SJSA1 (cell line): ENCODE measurements around the gene KRTAP10-8. TPM values are rescaled to one million over a fixed set of nuclear protein-coding genes. Genes with fewer than 3 reads are reported as not detected.
"Not testable (repeated sequence)": the region's sequence is repeated elsewhere in the genome, so short reads cannot be mapped to it uniquely, and the experiment has no call there.

Source experiments
- DNase-seq, 2 experiments: peaks; one replicate each; pipeline ENCODE4 v3.0.0-alpha.2; 2015 to 2020; ENCODE audit warnings: low spot score in 2 of 2, low read depth in 1 of 2
- H3K27ac ChIP-seq: fragments of 250-450 bp; sonication (Bioruptor Pico); 2 replicates; pipeline ENCODE4 v1.5.1; 2020; ENCODE audit warnings: mild to moderate bottlenecking, moderate library complexity
- H3K27me3 ChIP-seq: fragments of 250-450 bp; sonication (Bioruptor Pico); replicated peaks from 2 replicates; pipeline ENCODE4 v1.5.1; 2020; ENCODE audit warnings: mild to moderate bottlenecking, moderate library complexity
- H3K36me3 ChIP-seq: fragments of 250-450 bp; sonication (Bioruptor Pico); 2 replicates; pipeline ENCODE4 v1.5.1; 2020; ENCODE audit warnings: mild to moderate bottlenecking
- H3K4me1 ChIP-seq: fragments of 250-450 bp; sonication (Bioruptor Pico); replicated peaks from 2 replicates; pipeline ENCODE4 v1.6.1; 2021; ENCODE audit warnings: mild to moderate bottlenecking
- H3K4me3 ChIP-seq: fragments of 250-450 bp; sonication (Bioruptor Pico); 2 replicates; pipeline ENCODE4 v1.5.1; 2020; ENCODE audit warnings: mild to moderate bottlenecking
- H3K9me3 ChIP-seq: fragments of 250-450 bp; sonication (Bioruptor Pico); replicated peaks from 2 replicates; pipeline ENCODE4 v1.5.1; 2020; ENCODE audit warnings: mild to moderate bottlenecking
- total RNA-seq: library from RNA; depleted of rRNA; stranded (reverse); fragments of >200 nt; shearing (Covaris generic); gene quantifications from 2 replicates; pipeline ENCODE4 v1.2.3, GENCODE V29; 2014

The KRTAP10-8 gene
- total RNA-seq, 1 experiment from 2014 or later: not detected

GRCh38 chr21:44626673-44627143 lies 14.8 kb downstream of the KRTAP10-8 start, which contains the start of gene KRTAP10-9:
TSS of gene KRTAP10-9 (plus strand) at chr21:44627093. CDS start at chr21:44627172, 79 bp downstream.
- H3K27me3 ChIP-seq: no peaks in the 10 kb centered on the region
- no peaks in the 10 kb centered on the region for H3K36me3 ChIP-seq
- peaks cover 10% of the 10 kb centered on the region for H3K9me3 ChIP-seq
- H3K27ac ChIP-seq: no peak within 1 kb of the TSS
- no peak for DNase-seq
- no peak within 1 kb of the TSS for H3K4me3 ChIP-seq
- no peaks in the 10 kb centered on the region for H3K4me1 ChIP-seq

DNA sequence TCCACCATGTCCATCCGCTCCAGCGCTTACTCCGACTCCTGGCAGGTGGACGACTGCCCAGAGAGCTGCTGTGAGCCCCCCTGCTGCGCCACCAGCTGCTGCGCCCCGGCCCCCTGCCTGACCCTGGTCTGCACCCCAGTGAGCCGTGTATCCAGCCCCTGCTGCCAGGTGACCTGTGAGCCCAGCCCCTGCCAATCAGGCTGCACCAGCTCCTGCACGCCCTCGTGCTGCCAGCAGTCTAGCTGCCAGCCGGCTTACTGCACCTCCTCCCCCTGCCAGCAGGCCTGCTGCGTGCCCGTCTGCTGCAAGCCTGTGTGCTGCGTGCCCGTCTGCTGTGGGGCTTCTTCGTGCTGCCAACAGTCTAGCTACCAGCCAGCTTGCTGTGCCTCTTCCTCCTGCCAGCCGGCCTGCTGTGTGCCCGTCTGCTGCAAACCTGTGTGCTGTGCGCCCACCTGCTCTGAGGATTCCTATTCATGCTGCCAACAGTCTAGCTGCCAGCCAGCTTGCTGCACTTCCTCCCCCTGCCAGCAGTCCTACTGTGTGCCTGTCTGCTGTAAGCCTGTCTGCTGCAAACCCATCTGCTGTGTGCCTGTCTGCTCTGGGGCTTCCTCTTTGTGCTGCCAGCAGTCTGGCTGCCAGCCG lies 15.4 kb downstream of the KRTAP10-8 start:
- not testable (repeated sequence) for DNase-seq, H3K27ac ChIP-seq, H3K4me3 ChIP-seq, H3K36me3 ChIP-seq, H3K4me1 ChIP-seq, H3K27me3 ChIP-seq
- H3K9me3 ChIP-seq: peaks cover 12% of the 10 kb centered on the region

DNA sequence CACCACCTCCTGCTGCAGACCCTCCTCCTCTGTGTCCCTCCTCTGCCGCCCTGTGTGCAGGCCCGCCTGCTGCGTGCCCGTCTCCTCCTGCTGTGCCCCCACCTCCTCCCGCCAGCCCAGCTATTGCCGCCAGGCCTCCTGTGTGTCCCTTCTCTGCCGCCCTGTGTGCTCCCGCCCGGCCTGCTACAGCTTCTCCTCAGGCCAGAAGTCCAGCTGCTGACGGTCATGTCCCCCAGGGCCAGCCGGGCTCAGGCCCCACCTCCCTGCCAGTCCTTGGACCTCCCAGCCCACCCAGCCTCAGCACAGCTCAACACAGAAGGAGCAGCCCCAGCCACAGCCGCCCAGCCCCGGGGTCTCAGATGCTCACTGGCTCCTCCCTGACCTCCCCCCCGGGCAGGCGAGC lies 16.0 kb downstream of the KRTAP10-8 start:
- not testable (repeated sequence) for H3K4me1 ChIP-seq, DNase-seq, H3K27me3 ChIP-seq, H3K4me3 ChIP-seq, H3K27ac ChIP-seq, H3K36me3 ChIP-seq
- peaks cover 12% of the 10 kb centered on the region for H3K9me3 ChIP-seq

GRCh38 chr21:44628707-44629391 lies 17.0 kb downstream of the KRTAP10-8 start:
- Histone ChIP-seq H3K27ac (no peak overlapping the region), H3K4me3 (no peak overlapping the region), H3K9me3 (peaks cover 12% of the 10 kb centered on the region)

DNA sequence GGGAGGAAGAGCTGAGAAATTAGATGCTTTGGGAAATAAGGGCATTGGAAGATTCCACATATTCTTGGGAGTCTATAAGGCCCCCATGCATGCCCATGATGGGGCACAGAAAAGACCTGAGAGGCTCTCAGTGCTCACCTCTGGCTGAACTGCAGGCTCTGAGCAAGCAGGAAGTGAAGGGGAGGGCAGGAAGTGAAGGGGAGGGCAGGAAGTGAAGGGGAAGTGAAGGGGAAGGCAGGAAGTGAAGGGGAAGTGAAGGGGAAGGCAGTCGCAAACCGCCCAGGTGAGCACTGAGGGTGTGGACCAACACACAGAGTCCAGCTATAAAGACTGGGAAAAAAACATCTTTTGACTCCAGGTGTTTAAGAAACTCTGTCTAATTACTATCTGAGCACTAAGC lies 18.6 kb downstream of the KRTAP10-8 start:
- no peak for DNase-seq
- Histone ChIP-seq H3K36me3 (no peaks in the 10 kb centered on the region), H3K27ac (no peak overlapping the region), H3K4me1 (no peaks in the 10 kb centered on the region), H3K4me3 (no peak overlapping the region), H3K27me3 (no peaks in the 10 kb centered on the region), H3K9me3 (peaks cover 5% of the 10 kb centered on the region)

More at GRCh38 chr21:44628707-44629391, 17.0 kb downstream of the KRTAP10-8 start:
- Histone ChIP-seq H3K27me3 (no peaks in the 10 kb centered on the region), H3K4me1 (no peaks in the 10 kb centered on the region), H3K36me3 (no peaks in the 10 kb centered on the region)
- DNase-seq: no peak

DNA sequence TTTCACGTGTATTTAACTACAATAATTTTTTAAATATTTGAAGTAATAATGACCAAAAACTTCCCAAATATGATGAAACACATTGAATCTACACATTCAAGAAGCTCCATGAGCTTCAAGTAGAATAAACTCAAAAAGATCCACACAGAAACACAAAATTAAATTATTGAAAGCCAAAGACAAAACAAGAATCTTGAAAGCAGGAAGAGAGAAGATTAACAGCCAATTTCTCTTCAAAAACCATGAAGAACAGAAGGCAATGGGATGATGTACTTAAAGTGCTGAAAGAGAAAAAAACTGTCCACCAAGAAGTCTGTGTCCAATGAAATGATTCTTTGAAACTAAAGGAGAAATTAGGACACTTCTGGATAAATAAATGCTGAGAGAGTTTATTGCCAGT lies 20.2 kb downstream of the KRTAP10-8 start:
- Histone ChIP-seq H3K36me3 (no peaks in the 10 kb centered on the region), H3K27me3 (no peaks in the 10 kb centered on the region), H3K27ac (no peak overlapping the region), H3K9me3 (peaks cover 5% of the 10 kb centered on the region), H3K4me1 (no peaks in the 10 kb centered on the region), H3K4me3 (no peak overlapping the region)
- no peak for DNase-seq

GRCh38 chr21:44636209-44637017 lies 24.5 kb downstream of the KRTAP10-8 start:
- H3K9me3 ChIP-seq: peaks cover 5% of the 10 kb centered on the region
- DNase-seq: peak in 1 of 2 experiments; percentile 37
- H3K27me3 ChIP-seq: no peaks in the 10 kb centered on the region
- H3K36me3 ChIP-seq: no peaks in the 10 kb centered on the region
- no peak overlapping the region for H3K4me3 ChIP-seq
- no peaks in the 10 kb centered on the region for H3K4me1 ChIP-seq
- no peak overlapping the region for H3K27ac ChIP-seq

DNA sequence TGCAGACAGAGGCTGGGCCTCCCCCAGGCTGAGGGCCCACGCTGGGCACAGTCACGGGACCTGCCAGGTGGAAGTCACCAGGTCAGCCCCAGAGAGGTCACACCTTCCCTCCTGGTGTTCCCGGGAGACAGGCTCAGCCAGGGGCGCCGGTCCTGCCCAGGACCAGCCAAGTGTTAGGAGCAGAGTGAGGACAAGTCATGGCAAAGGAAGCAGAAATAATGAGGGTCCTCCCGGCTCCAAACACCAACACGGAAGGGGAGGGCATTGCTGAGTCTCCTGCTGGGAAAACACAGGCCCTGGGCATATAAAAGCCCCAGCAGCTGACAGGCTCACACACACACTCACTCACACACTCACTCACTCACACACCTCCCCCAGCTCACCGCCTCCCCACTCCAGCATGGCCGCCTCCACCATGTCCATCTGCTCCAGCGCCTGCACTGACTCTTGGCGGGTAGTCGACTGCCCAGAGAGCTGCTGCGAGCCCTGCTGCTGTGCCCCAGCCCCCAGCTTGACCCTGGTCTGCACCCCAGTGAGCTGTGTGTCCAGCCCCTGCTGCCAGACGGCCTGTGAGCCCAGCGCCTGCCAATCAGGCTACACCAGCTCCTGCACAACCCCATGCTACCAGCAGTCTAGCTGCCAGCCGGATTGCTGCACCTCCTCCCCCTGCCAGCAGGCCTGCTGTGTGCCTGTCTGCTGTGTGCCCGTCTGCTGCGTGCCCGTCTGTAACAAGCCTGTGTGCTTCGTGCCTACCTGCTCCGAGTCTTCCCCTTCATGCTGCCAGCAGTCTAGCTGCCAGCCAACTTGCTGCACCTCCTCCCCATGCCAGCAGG lies 25.4 kb downstream of the KRTAP10-8 start, which contains the start of gene KRTAP10-10:
TSS of gene KRTAP10-10 (plus strand) at position 339 of the 833 bp plus-strand sequence. CDS start at position 401, 62 bp downstream.
- H3K27ac ChIP-seq: no peak within 1 kb of the TSS
- DNase-seq: peak in 1 of 2 experiments; percentile 40
- no peak within 1 kb of the TSS for H3K4me3 ChIP-seq
- no peaks in the 10 kb centered on the region for H3K36me3 ChIP-seq
- no peaks in the 10 kb centered on the region for H3K27me3 ChIP-seq
- H3K9me3 ChIP-seq: no peaks in the 10 kb centered on the region
- no peaks in the 10 kb centered on the region for H3K4me1 ChIP-seq

- not testable (repeated sequence) for H3K27me3 ChIP-seq, DNase-seq, H3K27ac ChIP-seq, H3K9me3 ChIP-seq, H3K4me1 ChIP-seq, H3K4me3 ChIP-seq, H3K36me3 ChIP-seq
Observed at GRCh38 chr21:44637851-44638348, 26.0 kb downstream of the KRTAP10-8 start.

GRCh38 chr21:44638506-44639330 lies 26.8 kb downstream of the KRTAP10-8 start:
- not testable (repeated sequence) for H3K9me3 ChIP-seq, H3K27me3 ChIP-seq, DNase-seq, H3K36me3 ChIP-seq, H3K27ac ChIP-seq, H3K4me1 ChIP-seq, H3K4me3 ChIP-seq

- Histone ChIP-seq H3K9me3 (no peaks in the 10 kb centered on the region), H3K4me3 (no peak overlapping the region), H3K27ac (no peak overlapping the region), H3K4me1 (no peaks in the 10 kb centered on the region), H3K36me3 (no peaks in the 10 kb centered on the region), H3K27me3 (no peaks in the 10 kb centered on the region)
- DNase-seq: no peak
Observed at GRCh38 chr21:44639331-44639655, 27.4 kb downstream of the KRTAP10-8 start.

DNA sequence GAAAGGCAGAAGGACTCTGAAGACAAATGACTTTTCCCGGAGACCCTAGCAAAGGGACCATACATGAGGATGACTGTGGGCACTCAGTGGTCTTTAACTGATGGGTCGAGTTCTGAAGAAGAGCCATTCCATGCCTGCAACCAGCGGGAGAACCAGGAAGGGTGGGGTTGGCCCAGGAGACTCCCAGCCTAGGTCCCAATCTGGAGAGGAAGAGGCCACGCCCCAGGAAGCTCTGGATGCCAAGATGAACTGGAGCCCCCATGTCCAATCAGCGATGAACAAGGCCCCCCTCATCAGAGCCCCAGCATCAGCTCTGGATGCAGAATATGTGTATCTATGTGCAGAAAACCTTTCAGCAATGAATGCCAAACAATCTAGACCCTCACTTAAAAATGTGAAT lies 28.9 kb downstream of the KRTAP10-8 start:
- Histone ChIP-seq H3K9me3 (no peaks in the 10 kb centered on the region), H3K4me1 (no peaks in the 10 kb centered on the region), H3K36me3 (no peaks in the 10 kb centered on the region), H3K4me3 (no peak overlapping the region), H3K27me3 (no peaks in the 10 kb centered on the region), H3K27ac (no peak overlapping the region)
- no peak for DNase-seq
